Activated naive CD8-positive, alpha-beta T cell treated with anti-CD3 and anti-CD28 coated beads, Interleukin-2, amount 10 ng/mL, durations not matched to agents 7 days and 5 days (primary cell): ENCODE measurements around the gene COMMD4. TPM values are rescaled to one million over a fixed set of nuclear protein-coding genes. Genes with fewer than 3 reads are reported as not detected.
"Not testable (repeated sequence)": the region's sequence is repeated elsewhere in the genome, so short reads cannot be mapped to it uniquely, and the experiment has no call there.

Experiments
- ATAC-seq: fragments of 150-1000 bp; cut with Tn5 transposase; one replicate; pipeline ENCODE4 v1.10.0; 2021; ENCODE audit warnings: low read depth, moderate library complexity
- POLR2A ChIA-PET: fragments of 350-600 bp; sonication (Branson Sonifier 250); formaldehyde crosslinking; loops from one replicate; lab custom pipeline; 2021; ENCODE audit warnings: antibody characterized with exemption; lab: Charles Lee
- DNase-seq: peaks from one replicate; pipeline ENCODE4 v3.0.0; 2021
- H3K27ac Mint-ChIP-seq: one replicate; pipeline ENCODE4 v1.8.0; 2022; ENCODE audit warnings: mild to moderate bottlenecking, mixed read lengths
- H3K27me3 Mint-ChIP-seq: one replicate; pipeline ENCODE4 v1.8.0; 2022; ENCODE audit warnings: mild to moderate bottlenecking, moderate library complexity, mixed read lengths
- H3K36me3 Mint-ChIP-seq: one replicate; pipeline ENCODE4 v1.8.0; 2021; ENCODE audit warnings: mild to moderate bottlenecking, mixed read lengths
- H3K4me1 Mint-ChIP-seq: one replicate; pipeline ENCODE4 v1.8.0; 2021; ENCODE audit warnings: mixed read lengths
- H3K4me3 Mint-ChIP-seq: one replicate; pipeline ENCODE4 v1.8.0; 2022; ENCODE audit warnings: mild to moderate bottlenecking, moderate library complexity, mixed read lengths
- H3K9me3 Mint-ChIP-seq: one replicate; pipeline ENCODE4 v1.8.0; 2021; ENCODE audit warnings: mixed read lengths
- total RNA-seq, 2 experiments: library from RNA; stranded (reverse); gene quantifications; one replicate each; pipeline ENCODE4 v1.2.3, GENCODE V29; 2021

COMMD4 gene
- total RNA-seq, 2 experiments from 2014 or later, result 78.2 to 79.3 TPM

DNA sequence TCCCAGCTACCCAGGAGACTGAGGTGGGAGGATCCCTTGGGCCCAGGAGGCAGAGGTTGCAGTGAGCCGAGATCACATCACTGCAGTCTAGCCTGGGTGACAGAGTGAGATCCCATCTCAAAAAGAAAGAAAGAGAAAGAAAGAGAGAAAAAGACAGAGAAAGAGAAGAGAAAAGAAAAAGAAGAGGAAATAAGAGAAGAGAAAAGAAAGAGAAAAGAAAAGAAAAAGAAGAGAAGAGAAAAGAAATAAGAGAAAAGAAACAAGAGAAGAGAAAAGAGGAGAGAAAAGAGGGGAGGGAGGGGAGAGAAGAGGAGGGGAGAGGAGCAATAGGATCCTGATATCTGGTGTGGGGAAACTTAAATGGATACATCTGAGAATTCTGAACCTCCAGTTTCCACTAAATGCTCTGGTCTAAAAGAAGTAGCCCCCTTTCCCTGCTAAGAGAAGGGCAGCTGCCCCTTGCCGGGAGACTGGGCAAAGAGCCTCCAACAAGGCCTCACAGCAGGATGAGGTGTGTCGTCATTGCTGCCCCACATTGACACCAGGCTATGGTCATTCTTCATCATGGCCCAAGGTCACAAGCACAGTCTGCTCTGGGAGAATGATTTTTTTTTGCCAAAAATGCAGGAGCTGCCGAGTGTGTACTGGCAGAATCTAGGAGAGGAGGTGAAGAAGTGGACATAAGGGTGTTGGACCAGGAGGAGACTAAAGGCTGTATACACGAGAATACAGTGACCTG is 21.1 kb upstream of the COMMD4 start:
- Mint-ChIP-seq H3K27me3 (peaks cover 16% of the 10 kb centered on the region), H3K27ac (no peak overlapping the region), H3K4me1 (peaks cover 3% of the 10 kb centered on the region), H3K4me3 (no peak overlapping the region), H3K36me3 (no peaks in the 10 kb centered on the region), H3K9me3 (peaks cover 2% of the 10 kb centered on the region)
- POLR2A ChIA-PET, result no interaction called here
- no peak for ATAC-seq
- DNase-seq, result no peak

DNA sequence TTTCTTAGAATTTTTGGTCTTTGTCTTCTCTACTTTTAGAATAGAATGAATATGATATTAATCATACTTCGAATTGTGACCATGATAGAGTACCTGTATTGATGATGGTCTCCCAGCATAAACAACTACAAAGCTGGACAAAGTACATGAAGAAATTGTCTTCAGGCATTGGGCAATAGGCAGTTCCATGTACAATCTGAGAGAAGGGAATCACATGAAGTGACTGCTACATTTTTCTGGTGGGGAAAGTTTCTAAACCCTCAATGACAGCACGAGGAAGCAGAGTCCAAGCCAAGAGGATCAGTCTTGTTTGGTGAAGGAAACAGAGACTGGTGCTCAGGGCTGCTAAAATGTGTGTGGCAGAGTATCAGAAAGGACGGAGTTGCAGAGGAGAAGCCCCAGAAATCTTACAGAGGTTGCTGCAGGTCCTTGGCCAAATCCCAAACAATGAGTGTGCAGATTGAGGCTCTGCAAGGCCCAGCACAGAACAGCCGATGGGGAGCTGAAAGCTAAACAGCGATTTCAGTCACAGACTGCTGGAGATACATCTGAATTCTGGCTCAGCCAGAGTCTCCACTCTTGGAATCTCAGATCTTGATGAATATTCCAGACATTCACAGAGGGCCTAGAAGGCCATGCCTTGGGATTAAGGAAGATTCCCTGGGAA is 16.5 kb upstream of the COMMD4 start:
- POLR2A ChIA-PET, H3K4me1 Mint-ChIP-seq, H3K27ac Mint-ChIP-seq, H3K36me3 Mint-ChIP-seq, H3K4me3 Mint-ChIP-seq, H3K9me3 Mint-ChIP-seq, ATAC-seq, DNase-seq: not testable (repeated sequence)
- peaks cover 12% of the 10 kb centered on the region for H3K27me3 Mint-ChIP-seq

- no peak for DNase-seq
- ATAC-seq, result no peak
- Mint-ChIP-seq H3K9me3 (no peaks in the 10 kb centered on the region), H3K36me3 (no peaks in the 10 kb centered on the region), H3K27ac (no peak overlapping the region), H3K4me1 (no peaks in the 10 kb centered on the region), H3K4me3 (no peak overlapping the region), H3K27me3 (peaks cover 14% of the 10 kb centered on the region)
- POLR2A ChIA-PET, result no interaction called here
These were observed 14.2 kb upstream of the COMMD4 start for GRCh38 chr15:75321711-75322110.

DNA sequence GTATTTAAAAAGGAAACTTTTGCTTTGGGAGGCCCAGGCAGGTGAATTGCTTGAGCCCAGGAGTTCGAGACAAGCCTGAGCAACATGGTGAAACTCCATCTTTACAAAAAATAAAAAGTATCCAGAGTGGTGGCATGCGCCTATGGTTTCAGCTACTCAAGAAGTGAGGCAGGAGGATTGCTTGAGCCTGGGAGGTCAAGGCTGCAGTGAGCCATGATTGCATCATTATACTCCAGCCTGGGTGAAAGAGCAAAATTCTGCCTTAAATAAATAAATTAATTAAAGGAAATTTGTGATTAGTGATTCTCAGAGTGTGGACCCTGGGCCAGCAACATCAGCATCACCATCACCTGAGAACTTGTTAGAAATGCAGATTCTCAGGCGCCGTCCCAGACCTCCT is 9.9 kb upstream of the COMMD4 start:
- no peaks in the 10 kb centered on the region for H3K36me3 Mint-ChIP-seq
- H3K4me1 Mint-ChIP-seq, result no peaks in the 10 kb centered on the region
- DNase-seq (no peak), ATAC-seq (no peak)
- H3K27me3 Mint-ChIP-seq, result peaks cover 5% of the 10 kb centered on the region
- no peak overlapping the region for H3K27ac Mint-ChIP-seq
- no peak overlapping the region for H3K4me3 Mint-ChIP-seq
- no peaks in the 10 kb centered on the region for H3K9me3 Mint-ChIP-seq
- POLR2A ChIA-PET, result no interaction called here

DNA sequence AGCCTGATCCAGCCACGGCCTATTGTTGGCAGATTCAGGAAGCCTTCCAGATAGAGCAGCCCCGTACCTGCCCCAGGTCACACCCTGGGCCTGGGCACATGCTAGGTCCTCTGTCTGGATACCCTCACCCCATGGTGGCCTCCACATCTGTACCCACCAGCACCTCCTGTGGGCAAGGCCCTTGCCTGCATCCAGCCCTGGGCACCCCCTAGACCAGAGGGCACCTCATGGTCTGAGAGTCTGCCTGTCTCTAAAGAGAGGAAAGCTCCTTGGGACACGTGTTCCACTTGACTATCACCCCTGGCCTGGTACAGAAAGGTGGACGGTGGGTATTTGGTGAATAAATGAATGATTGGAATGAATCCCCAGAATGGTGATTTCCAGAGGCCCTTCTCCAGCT is 8.9 kb upstream of the COMMD4 start:
- no peak overlapping the region for H3K4me3 Mint-ChIP-seq
- H3K36me3 Mint-ChIP-seq, result no peaks in the 10 kb centered on the region
- ATAC-seq, result no peak
- H3K9me3 Mint-ChIP-seq, result no peaks in the 10 kb centered on the region
- H3K27ac Mint-ChIP-seq, result no peak overlapping the region
- peaks cover 3% of the 10 kb centered on the region for H3K27me3 Mint-ChIP-seq
- POLR2A ChIA-PET, result no interaction called here
- no peak for DNase-seq
- no peaks in the 10 kb centered on the region for H3K4me1 Mint-ChIP-seq

DNA sequence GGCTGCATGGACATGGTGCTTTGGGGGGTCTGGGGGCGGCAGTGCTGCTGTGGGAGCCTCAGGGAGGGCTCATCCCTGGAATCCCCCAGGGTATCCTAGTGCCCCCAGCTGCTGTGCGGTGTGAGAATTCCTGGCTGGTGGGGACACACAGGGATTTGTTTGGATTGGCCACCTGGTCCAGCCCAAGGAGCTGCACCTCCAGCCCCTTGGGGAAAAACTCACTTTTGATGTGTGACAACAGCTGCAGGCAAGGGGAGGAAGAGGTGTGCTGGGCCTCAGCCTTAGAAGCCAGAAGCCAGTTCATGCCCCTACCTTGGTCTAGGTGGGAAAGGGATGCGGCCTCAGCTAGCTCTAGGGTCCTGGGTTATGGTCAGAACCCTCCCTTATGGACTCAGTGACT is 8.4 kb upstream of the COMMD4 start:
- ATAC-seq (no peak), DNase-seq (no peak)
- H3K27ac Mint-ChIP-seq, result no peak overlapping the region
- POLR2A ChIA-PET, result no interaction called here
- H3K9me3 Mint-ChIP-seq, result no peaks in the 10 kb centered on the region
- peaks cover 5% of the 10 kb centered on the region for H3K27me3 Mint-ChIP-seq
- no peak overlapping the region for H3K4me3 Mint-ChIP-seq
- H3K36me3 Mint-ChIP-seq, result no peaks in the 10 kb centered on the region
- no peaks in the 10 kb centered on the region for H3K4me1 Mint-ChIP-seq

DNA sequence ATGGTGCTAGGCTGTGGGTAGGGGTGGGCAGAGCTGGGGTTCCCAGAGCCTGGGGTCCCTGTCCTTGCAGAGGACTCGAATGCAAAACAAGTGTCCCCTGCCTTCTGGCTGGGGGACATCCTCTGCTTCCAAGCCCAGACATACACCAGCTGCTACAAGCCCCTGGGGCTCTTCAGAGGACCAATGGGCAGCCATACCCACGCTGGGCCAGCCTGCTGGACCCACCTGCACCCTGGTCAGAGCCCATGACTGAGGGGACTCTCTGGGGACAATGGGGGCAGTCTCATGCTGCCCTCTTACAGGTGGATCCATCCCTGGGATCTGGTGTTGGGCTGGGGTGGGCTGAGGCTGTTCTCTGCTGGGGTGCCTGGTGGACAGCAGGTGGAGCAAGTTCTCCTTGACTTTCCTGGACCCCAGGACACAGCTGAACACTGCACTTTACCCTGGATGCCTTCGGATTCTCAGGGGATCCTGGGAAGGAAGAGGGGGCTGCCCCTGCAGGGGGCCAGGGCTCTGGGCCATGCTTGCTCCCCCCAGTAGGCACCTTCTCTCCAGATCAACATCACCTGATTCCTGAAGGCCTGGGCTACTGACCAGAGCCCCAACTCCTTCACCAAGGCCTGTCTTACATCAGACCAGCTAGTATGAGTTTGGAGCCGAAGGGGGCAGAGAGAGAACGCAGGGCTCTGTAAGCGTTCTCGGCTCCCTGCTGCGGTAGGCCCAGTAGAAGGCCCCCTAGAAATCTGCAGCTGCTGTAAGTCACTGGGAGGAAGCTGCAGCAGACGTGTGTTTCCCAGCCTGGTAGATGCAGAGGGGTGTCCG is 7.2 kb upstream of the COMMD4 start:
- Mint-ChIP-seq H3K9me3 (no peaks in the 10 kb centered on the region), H3K36me3 (no peaks in the 10 kb centered on the region), H3K4me3 (no peak overlapping the region), H3K27ac (no peak overlapping the region), H3K4me1 (no peaks in the 10 kb centered on the region), H3K27me3 (peaks cover 5% of the 10 kb centered on the region)
- no peak for DNase-seq
- ATAC-seq, result no peak
- POLR2A ChIA-PET, result no interaction called here

DNA sequence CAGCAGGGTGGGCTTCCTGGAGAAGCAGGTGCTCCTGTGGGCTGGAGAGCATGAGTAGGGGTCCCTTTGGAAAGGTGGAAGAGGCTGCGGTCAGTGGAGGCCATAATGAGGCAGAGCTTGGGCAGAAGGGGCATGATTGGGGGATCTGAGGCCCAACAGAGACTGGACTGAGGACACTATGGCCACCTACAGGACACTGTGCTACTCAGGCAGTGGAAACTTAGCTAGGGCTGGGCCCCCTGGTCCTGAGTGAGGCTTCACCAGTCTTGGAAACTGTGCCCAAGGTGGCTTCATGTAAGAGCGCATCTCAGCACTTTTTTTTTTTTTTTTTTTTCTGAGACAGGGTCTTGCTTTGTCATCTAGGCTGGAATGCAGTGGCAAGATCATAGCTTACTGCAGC is 6.3 kb upstream of the COMMD4 start:
- Mint-ChIP-seq H3K36me3 (no peaks in the 10 kb centered on the region), H3K27ac (no peak overlapping the region), H3K9me3 (no peaks in the 10 kb centered on the region), H3K4me1 (no peaks in the 10 kb centered on the region), H3K4me3 (no peak overlapping the region), H3K27me3 (peaks cover 5% of the 10 kb centered on the region)
- POLR2A ChIA-PET, result no interaction called here
- DNase-seq (no peak), ATAC-seq (no peak)

DNA sequence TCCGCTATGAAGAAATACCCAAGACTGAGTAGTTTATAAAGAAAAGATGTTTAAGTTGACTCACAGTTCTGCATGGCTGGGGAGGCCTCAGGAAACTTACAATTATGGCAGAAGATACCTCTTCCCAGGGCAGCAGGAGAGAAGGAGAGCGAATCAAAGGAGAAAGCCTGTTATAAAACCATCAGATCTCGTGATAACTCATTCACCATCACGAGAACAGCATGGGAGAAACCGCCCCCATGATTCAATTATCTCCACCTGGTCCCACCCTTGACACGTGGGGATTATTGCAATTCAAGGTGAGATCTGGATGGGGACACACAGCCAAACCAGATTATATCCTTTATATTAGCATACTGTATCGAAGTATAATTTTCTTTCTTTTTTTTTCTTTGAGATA is 3.8 kb upstream of the COMMD4 start:
- DNase-seq, POLR2A ChIA-PET, H3K36me3 Mint-ChIP-seq, H3K4me3 Mint-ChIP-seq, H3K27ac Mint-ChIP-seq, H3K9me3 Mint-ChIP-seq, H3K27me3 Mint-ChIP-seq, ATAC-seq: not testable (repeated sequence)
- H3K4me1 Mint-ChIP-seq, result peaks cover 16% of the 10 kb centered on the region

GRCh38 chr15:75333654-75334419 is 2.0 kb upstream of the COMMD4 start:
- not testable (repeated sequence) for H3K36me3 Mint-ChIP-seq, H3K9me3 Mint-ChIP-seq, H3K27ac Mint-ChIP-seq, DNase-seq, H3K4me3 Mint-ChIP-seq, H3K27me3 Mint-ChIP-seq, ATAC-seq
- peaks cover 17% of the 10 kb centered on the region for H3K4me1 Mint-ChIP-seq
- POLR2A ChIA-PET, result interaction anchor here (0.7 kb wide), 1 partner anchor 854 kb away, joined by 3 read pairs; no protein-coding TSS in a partner anchor

- peak overlapping the region; percentile 96 for H3K4me3 Mint-ChIP-seq
- DNase-seq (no peak), ATAC-seq (no peak)
- peaks cover 17% of the 10 kb centered on the region for H3K4me1 Mint-ChIP-seq
- peak overlapping the region; percentile 96 for H3K27ac Mint-ChIP-seq
- H3K36me3 Mint-ChIP-seq, result peaks cover 6% of the 10 kb centered on the region
- POLR2A ChIA-PET, result interaction anchor here (1.7 kb wide), 1 partner anchor 116 kb away, joined by 7 read pairs; the partner anchor contains the start of gene SIN3A
- no peaks in the 10 kb centered on the region for H3K9me3 Mint-ChIP-seq
- H3K27me3 Mint-ChIP-seq, result peaks cover 3% of the 10 kb centered on the region
These were observed 554 bp upstream of the COMMD4 start for GRCh38 chr15:75335313-75335704.

DNA sequence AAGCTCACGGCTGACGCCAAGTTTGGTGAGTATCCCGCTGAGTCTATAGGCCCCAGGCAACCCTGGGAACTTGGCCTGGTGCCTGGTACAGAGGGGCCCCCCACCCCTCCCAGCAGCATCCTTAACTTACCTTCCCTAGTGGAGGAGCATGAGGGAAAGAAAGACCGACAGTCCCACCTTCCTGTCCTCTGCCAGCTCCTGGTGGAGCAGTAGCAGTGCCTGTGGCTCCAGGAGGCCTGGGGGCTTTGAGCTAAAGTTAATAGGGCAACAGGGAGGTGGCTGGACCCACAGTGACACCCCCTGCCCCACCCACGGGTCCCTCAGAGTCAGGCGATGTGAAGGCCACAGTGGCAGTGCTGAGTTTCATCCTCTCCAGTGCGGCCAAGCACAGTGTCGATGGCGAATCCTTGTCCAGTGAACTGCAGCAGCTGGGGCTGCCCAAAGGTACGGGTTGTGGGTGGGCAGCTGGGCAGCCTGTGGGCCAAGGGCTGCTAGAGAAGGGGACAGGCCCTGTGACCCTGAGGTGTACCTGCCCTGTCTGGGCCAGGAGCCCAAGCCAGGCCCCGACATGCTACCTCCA is 2.9 kb downstream of the COMMD4 start:
- DNase-seq, result no peak
- POLR2A ChIA-PET, result no interaction called here
- H3K4me3 Mint-ChIP-seq, result no peak overlapping the region
- H3K9me3 Mint-ChIP-seq, result no peaks in the 10 kb centered on the region
- H3K36me3 Mint-ChIP-seq, result peaks cover 13% of the 10 kb centered on the region
- H3K27me3 Mint-ChIP-seq, result no peaks in the 10 kb centered on the region
- ATAC-seq, result no peak
- H3K27ac Mint-ChIP-seq, result no peak overlapping the region
- peaks cover 17% of the 10 kb centered on the region for H3K4me1 Mint-ChIP-seq
